SJSA1 (cell line): ENCODE results near the gene DCAF15. TPM values are rescaled to one million over a fixed set of nuclear protein-coding genes. Genes with fewer than 3 reads are reported as not detected.

ENCODE experiments used
- DNase-seq, 2 experiments: peaks; one replicate each; pipeline ENCODE4 v3.0.0-alpha.2; 2015 to 2020; ENCODE audit warnings: low spot score in 2 of 2, low read depth in 1 of 2
- H3K27ac ChIP-seq: fragments of 250-450 bp; sonication (Bioruptor Pico); 2 replicates; pipeline ENCODE4 v1.5.1; 2020; ENCODE audit warnings: mild to moderate bottlenecking, moderate library complexity
- H3K27me3 ChIP-seq: fragments of 250-450 bp; sonication (Bioruptor Pico); replicated peaks from 2 replicates; pipeline ENCODE4 v1.5.1; 2020; ENCODE audit warnings: mild to moderate bottlenecking, moderate library complexity
- H3K36me3 ChIP-seq: fragments of 250-450 bp; sonication (Bioruptor Pico); 2 replicates; pipeline ENCODE4 v1.5.1; 2020; ENCODE audit warnings: mild to moderate bottlenecking
- H3K4me1 ChIP-seq: fragments of 250-450 bp; sonication (Bioruptor Pico); replicated peaks from 2 replicates; pipeline ENCODE4 v1.6.1; 2021; ENCODE audit warnings: mild to moderate bottlenecking
- H3K4me3 ChIP-seq: fragments of 250-450 bp; sonication (Bioruptor Pico); 2 replicates; pipeline ENCODE4 v1.5.1; 2020; ENCODE audit warnings: mild to moderate bottlenecking
- H3K9me3 ChIP-seq: fragments of 250-450 bp; sonication (Bioruptor Pico); replicated peaks from 2 replicates; pipeline ENCODE4 v1.5.1; 2020; ENCODE audit warnings: mild to moderate bottlenecking
- total RNA-seq: library from RNA; depleted of rRNA; stranded (reverse); fragments of >200 nt; shearing (Covaris generic); gene quantifications from 2 replicates; pipeline ENCODE4 v1.2.3, GENCODE V29; 2014

Gene DCAF15
- total RNA-seq, 1 experiment from 2014 or later: 28.2 TPM

DNA sequence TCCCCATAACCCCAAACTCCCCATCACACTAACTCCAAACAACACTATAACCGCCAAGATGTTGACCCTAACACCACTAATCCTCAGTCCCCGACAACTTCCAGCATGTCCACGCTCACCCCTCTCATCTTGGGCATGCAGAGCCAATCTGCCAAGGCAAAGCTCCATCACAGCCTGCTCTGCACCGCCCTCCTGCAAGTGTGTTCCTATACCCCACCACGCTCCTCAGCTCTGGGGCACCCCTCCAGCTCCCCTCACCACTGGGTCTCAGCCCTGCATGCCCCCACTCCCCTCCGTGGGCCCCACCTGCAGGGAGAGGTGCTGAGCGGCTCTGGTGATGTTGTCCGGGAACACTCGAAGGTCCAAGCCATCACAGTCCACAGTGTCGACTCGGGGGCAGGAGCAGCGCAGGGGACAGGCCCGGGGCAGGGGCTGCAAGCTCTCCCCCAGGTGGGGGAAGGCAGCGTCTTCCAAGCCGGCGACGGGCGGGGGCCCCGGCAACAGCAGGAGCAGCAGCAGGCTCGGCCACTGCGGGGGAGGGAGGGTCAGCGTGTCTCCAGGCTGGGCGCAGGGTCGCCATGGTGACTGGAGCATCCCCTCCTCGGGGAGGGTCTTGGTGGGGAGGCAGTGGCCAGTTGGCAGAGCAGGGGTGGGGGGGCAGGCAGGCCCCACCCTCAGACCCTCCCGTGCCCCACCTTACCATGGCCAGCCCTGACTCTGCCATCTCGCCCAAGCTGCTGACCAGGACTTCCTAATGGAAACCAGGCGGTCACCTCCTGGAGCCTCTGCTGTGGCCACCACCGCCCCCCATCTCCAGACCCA, 14.6 kb upstream of the DCAF15 start:
- no peaks in the 10 kb centered on the region for H3K36me3 ChIP-seq
- H3K4me3 ChIP-seq: no peak overlapping the region
- H3K9me3 ChIP-seq: no peaks in the 10 kb centered on the region
- no peaks in the 10 kb centered on the region for H3K27me3 ChIP-seq
- DNase-seq: no peak
- H3K27ac ChIP-seq: no peak overlapping the region
- H3K4me1 ChIP-seq: peaks cover 14% of the 10 kb centered on the region

DNA sequence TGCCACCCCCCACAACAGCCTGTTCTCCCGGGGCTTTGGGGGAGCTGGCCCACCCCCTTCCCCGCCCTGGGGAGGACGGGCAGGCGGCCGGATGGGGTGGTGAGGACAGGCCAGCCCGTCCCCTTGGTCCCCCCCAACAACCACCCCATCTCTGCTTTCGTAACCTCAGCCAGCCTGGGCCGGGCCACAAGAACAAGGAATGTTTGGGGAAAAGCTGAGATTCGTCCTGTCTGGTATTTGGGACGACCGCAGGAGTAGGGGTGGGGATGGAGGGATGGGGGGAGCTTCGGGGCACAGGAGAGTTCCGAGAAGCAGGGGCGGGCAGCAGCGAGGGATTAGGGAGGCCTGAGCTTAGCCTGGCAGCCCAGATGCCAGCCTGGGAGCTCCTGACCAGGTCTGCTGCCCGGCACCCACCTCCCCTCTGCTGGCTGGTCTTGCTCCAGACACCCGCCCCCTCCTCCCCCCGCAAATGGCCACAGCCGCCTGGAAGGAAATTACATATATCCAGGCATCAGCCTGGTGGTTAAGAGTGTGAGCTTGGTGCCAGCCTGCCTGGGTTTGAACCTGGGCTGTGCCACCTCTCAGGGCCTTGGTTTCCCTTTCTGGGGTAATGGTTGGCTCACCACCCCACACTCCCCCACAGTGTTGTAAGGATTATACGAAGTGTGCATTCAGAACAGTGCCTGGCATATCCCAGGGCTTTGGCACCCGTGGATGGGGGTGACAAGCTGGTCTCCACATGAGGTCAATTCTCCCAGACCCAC, 13.8 kb upstream of the DCAF15 start, which contains the start of gene PODNL1:
Gene PODNL1 (minus strand): TSS at position 117 of the 764 bp plus-strand sequence. CDS start 236 bp downstream, outside the sequence.
- DNase-seq: no peak
- Histone ChIP-seq H3K9me3 (no peaks in the 10 kb centered on the region), H3K4me3 (no peak within 1 kb of the TSS), H3K27me3 (no peaks in the 10 kb centered on the region), H3K36me3 (no peaks in the 10 kb centered on the region), H3K4me1 (peaks cover 14% of the 10 kb centered on the region), H3K27ac (no peak within 1 kb of the TSS)

DNA sequence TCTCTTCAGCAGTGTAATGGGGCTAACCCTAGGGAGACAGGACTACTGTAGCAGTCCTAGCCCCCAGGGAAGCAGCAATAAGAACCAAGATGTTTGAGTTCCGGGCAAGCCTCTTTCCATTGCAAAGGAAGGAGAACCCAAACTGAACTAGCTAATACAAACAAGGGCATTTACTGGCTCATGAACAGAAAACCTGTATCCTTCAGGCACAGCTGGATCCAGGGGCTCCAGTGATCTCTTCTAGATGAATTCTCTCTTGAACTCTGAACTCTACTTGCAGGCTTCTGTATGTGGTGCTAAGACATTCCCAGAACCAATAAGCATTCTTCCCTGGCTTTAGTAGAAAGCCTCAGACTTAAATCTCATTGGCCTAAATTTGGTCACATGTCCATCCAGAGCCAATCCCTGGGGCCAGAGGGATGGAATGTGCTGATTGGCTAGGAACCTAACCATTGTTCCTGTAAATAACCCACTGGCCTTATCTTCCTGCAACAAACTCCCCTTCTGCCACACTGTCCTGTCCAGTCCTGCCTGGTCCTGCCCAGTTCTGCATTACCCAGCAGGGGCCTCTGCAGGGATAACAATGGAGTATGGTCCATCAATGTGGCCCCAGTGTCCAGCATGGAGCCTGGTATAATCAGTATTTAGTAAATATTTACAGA, 10.2 kb upstream of the DCAF15 start:
- DNase-seq: no peak
- Histone ChIP-seq H3K4me1 (peaks cover 14% of the 10 kb centered on the region), H3K9me3 (no peaks in the 10 kb centered on the region), H3K27ac (no peak overlapping the region), H3K4me3 (no peak overlapping the region), H3K27me3 (no peaks in the 10 kb centered on the region), H3K36me3 (no peaks in the 10 kb centered on the region)

DNA sequence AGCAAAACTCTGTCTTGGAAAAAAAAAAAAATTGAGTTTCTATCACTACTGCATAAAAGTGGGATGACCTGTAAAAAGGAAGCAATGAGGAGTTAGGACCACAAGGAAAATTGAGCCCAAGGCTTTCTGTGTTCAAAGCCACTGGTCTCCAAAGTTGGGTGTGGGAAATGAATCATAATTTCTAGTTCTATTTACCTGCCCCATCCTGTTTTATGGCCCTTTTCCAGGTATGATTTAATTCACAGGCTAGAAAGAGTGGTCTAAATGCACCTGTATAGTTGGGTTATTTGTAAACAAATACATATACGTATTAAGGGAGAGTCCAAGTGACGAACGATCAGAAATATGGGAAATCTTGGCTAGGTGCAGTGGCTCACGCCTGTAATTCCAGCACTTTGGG, 5.9 kb upstream of the DCAF15 start:
- Histone ChIP-seq H3K9me3 (no peaks in the 10 kb centered on the region), H3K27ac (no peak overlapping the region), H3K36me3 (no peaks in the 10 kb centered on the region), H3K4me1 (no peaks in the 10 kb centered on the region), H3K4me3 (no peak overlapping the region), H3K27me3 (no peaks in the 10 kb centered on the region)
- no peak for DNase-seq

- Histone ChIP-seq H3K27ac (no peak overlapping the region), H3K9me3 (no peaks in the 10 kb centered on the region), H3K27me3 (no peaks in the 10 kb centered on the region), H3K4me1 (peaks cover 14% of the 10 kb centered on the region), H3K4me3 (no peak overlapping the region), H3K36me3 (peaks cover 23% of the 10 kb centered on the region)
- DNase-seq: no peak
Measured at GRCh38 chr19:13951043-13951442, 1.3 kb upstream of the DCAF15 start.

DNA sequence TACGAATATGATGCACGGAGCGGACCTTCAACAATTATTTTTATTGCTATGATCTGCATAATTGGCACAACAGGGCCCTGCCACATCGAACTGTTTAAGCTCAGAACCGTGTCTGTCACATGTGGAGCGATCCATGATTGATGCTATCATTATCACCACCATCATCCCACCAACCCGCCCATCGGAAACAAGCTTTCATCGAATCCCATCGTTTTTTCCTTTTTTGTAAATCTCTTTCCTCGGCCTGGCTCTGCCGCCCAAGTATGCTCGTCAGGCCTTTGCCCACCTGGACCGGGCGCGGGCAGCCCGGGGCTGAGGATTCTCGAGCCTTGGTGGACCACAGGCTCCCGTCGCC, 533 bp upstream of the DCAF15 start:
- Histone ChIP-seq H3K9me3 (no peaks in the 10 kb centered on the region), H3K27me3 (no peaks in the 10 kb centered on the region), H3K27ac (no peak overlapping the region), H3K36me3 (peaks cover 30% of the 10 kb centered on the region), H3K4me1 (peaks cover 14% of the 10 kb centered on the region), H3K4me3 (peak overlapping the region; percentile 61)
- DNase-seq: no peak

- peaks cover 14% of the 10 kb centered on the region for H3K4me1 ChIP-seq
- no peaks in the 10 kb centered on the region for H3K27me3 ChIP-seq
- peaks cover 43% of the 10 kb centered on the region for H3K36me3 ChIP-seq
- H3K4me3 ChIP-seq: peak overlapping the region; percentile 61
- H3K9me3 ChIP-seq: no peaks in the 10 kb centered on the region
- DNase-seq: peak; percentile 44 to 63
- no peak overlapping the region for H3K27ac ChIP-seq
Measured at GRCh38 chr19:13952931-13953531, 722 bp downstream of the DCAF15 start.

GRCh38 chr19:13954185-13954584, 1.9 kb downstream of the DCAF15 start:
- Histone ChIP-seq H3K4me3 (no peak overlapping the region), H3K36me3 (peaks cover 55% of the 10 kb centered on the region), H3K4me1 (peaks cover 14% of the 10 kb centered on the region), H3K27ac (no peak overlapping the region), H3K9me3 (no peaks in the 10 kb centered on the region), H3K27me3 (no peaks in the 10 kb centered on the region)
- no peak for DNase-seq

GRCh38 chr19:13955662-13956364, 3.5 kb downstream of the DCAF15 start:
- H3K9me3 ChIP-seq: no peaks in the 10 kb centered on the region
- H3K4me1 ChIP-seq: peaks cover 14% of the 10 kb centered on the region
- no peak overlapping the region for H3K4me3 ChIP-seq
- DNase-seq: no peak
- H3K27me3 ChIP-seq: no peaks in the 10 kb centered on the region
- H3K36me3 ChIP-seq: peaks cover 71% of the 10 kb centered on the region
- H3K27ac ChIP-seq: no peak overlapping the region

DNA sequence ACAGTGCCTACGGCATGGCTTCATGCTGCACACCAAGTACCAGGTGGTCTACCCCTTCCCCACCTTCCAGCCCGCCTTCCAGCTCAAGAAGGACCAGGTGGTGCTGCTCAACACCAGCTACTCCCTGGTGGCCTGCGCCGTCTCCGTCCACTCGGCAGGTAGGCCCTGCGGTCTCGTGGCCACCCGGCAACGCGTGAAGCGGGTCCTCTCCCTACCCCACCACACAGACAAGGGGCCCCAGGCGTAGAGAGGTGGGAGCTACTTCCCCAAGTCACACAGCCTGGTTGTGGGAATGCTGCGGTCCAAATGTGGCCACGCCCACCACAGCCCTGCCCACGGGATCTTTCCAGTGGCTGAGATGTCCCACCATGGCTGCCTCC, 4.0 kb downstream of the DCAF15 start:
- no peak for DNase-seq
- peaks cover 73% of the 10 kb centered on the region for H3K36me3 ChIP-seq
- H3K4me3 ChIP-seq: no peak overlapping the region

GRCh38 chr19:13957051-13957450, 4.7 kb downstream of the DCAF15 start:
- peaks cover 77% of the 10 kb centered on the region for H3K36me3 ChIP-seq
- no peak for DNase-seq
- H3K27me3 ChIP-seq: no peaks in the 10 kb centered on the region
- no peaks in the 10 kb centered on the region for H3K9me3 ChIP-seq
- H3K4me1 ChIP-seq: peaks cover 11% of the 10 kb centered on the region
- H3K27ac ChIP-seq: no peak overlapping the region
- H3K4me3 ChIP-seq: no peak overlapping the region

More for the DNA sequence above, 4.0 kb downstream of the DCAF15 start:
- Histone ChIP-seq H3K9me3 (no peaks in the 10 kb centered on the region), H3K4me1 (peaks cover 14% of the 10 kb centered on the region), H3K27me3 (no peaks in the 10 kb centered on the region), H3K27ac (no peak overlapping the region)

- Histone ChIP-seq H3K4me1 (peaks cover 9% of the 10 kb centered on the region), H3K4me3 (no peak overlapping the region), H3K9me3 (no peaks in the 10 kb centered on the region), H3K36me3 (peaks cover 81% of the 10 kb centered on the region), H3K27me3 (no peaks in the 10 kb centered on the region), H3K27ac (no peak overlapping the region)
- DNase-seq: no peak
Measured at GRCh38 chr19:13958043-13958442, 5.7 kb downstream of the DCAF15 start.
